ENCODE results near the gene SPATA3. TPM values are rescaled to one million over a fixed set of nuclear protein-coding genes. Genes with fewer than 3 reads are reported as not detected.
"Not testable (repeated sequence)": the region's sequence is repeated elsewhere in the genome, so short reads cannot be mapped to it uniquely, and the experiment has no call there.

Gene SPATA3
- total RNA-seq, 2 experiments from 2014 or later, result not detected

GRCh38 chr2:231025059-231025458 is 29.1 kb downstream of the SPATA3 start:
- H3K27me3 Mint-ChIP-seq, result peaks cover 29% of the 10 kb centered on the region
- H3K4me1 Mint-ChIP-seq; DNase-seq; POLR2A ChIA-PET; H3K27ac Mint-ChIP-seq; H3K9me3 Mint-ChIP-seq; H3K36me3 Mint-ChIP-seq; ATAC-seq (ENCODE audit: low read depth); H3K4me3 Mint-ChIP-seq: not testable (repeated sequence)

- peaks cover 36% of the 10 kb centered on the region for H3K27me3 Mint-ChIP-seq
- no peaks in the 10 kb centered on the region for H3K4me1 Mint-ChIP-seq
- no peak overlapping the region for H3K27ac Mint-ChIP-seq
- H3K9me3 Mint-ChIP-seq, result no peaks in the 10 kb centered on the region
- ATAC-seq (ENCODE audit: low read depth) (no peak), DNase-seq (no peak)
- POLR2A ChIA-PET, result interaction anchor here (0.7 kb wide), 1 partner anchor 163 kb away, joined by 4 read pairs; no protein-coding TSS in a partner anchor
- H3K36me3 Mint-ChIP-seq, result no peaks in the 10 kb centered on the region
- no peak overlapping the region for H3K4me3 Mint-ChIP-seq
Measured at GRCh38 chr2:231028889-231029288, 33.0 kb downstream of the SPATA3 start.

DNA sequence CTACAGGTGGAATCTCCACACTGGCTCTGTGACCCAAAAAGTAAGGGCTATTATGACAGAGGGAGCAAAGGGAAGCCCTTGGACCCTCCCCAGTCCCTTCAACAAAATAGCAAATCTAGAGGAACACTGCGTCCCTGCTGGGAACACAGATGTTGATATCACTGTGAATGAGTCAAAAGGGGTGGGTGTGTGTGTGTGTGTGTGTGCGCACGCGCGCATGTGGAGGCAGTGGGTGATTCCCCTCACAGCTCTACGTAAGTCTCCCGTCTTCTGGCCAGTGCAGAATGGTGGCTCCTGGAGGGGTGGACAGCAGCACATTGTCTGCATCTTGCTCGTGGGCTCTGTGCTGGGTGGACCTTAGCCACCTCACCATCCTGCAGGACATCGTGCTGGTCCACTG is 33.6 kb downstream of the SPATA3 start:
- no peaks in the 10 kb centered on the region for H3K36me3 Mint-ChIP-seq
- POLR2A ChIA-PET, result interaction anchor here (0.7 kb wide), 1 partner anchor 164 kb away, joined by 4 read pairs; no protein-coding TSS in a partner anchor
- ATAC-seq (ENCODE audit: low read depth) (no peak), DNase-seq (no peak)
- H3K4me1 Mint-ChIP-seq, result no peaks in the 10 kb centered on the region
- no peak overlapping the region for H3K27ac Mint-ChIP-seq
- H3K27me3 Mint-ChIP-seq, result peaks cover 42% of the 10 kb centered on the region
- H3K4me3 Mint-ChIP-seq, result no peak overlapping the region
- no peaks in the 10 kb centered on the region for H3K9me3 Mint-ChIP-seq

DNA sequence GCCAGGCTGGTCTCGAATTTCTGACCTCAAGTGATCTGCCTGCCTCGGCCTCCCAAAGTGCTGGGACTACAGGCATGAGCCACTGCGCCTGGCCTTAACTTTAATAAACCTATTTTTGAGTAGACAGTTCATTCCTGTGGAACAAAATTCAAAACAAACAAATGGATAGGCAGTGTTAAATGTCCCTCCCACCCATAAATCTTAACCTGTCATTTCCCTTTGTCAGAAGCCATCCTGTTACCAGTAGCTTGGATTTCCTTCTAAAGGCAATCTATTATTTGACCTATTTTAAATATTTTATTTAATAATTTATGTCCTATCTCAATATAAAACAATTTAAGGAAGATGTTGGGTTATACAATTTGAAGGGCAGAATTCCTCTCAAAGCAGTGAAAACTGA is 34.8 kb downstream of the SPATA3 start:
- no peaks in the 10 kb centered on the region for H3K36me3 Mint-ChIP-seq
- H3K27ac Mint-ChIP-seq, result no peak overlapping the region
- ATAC-seq (ENCODE audit: low read depth) (no peak), DNase-seq (no peak)
- H3K4me1 Mint-ChIP-seq, result no peaks in the 10 kb centered on the region
- no peak overlapping the region for H3K4me3 Mint-ChIP-seq
- H3K9me3 Mint-ChIP-seq, result no peaks in the 10 kb centered on the region
- peaks cover 45% of the 10 kb centered on the region for H3K27me3 Mint-ChIP-seq
- POLR2A ChIA-PET, result no interaction called here

DNA sequence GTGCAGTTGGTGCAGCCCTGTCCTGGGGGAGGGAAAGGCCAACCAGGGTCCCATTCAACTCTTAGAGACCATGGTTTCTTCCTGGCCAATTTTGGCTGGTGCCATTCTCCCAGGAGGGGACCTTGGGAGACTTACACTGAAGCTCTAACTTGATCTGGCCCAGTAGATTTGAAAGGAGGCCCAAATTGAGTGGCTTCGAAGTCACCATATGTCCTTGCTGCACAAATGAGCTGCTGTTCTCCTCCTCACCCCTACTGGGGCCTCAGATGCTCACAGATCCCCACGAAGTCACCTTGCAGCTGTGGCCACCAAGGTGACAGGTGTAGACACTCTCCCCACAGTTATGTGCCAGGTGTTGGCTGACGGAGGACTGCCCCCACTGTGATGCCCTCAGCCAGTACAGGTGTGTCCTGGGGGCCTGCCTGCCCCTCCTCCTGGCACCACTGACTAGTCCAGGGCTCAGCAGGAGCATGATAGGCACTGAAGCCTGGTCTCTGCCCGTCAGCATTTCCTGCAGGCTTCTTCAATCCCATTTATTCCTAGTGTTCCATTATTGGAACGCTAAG is 36.7 kb downstream of the SPATA3 start:
- no peak for ATAC-seq (ENCODE audit: low read depth)
- H3K27ac Mint-ChIP-seq, result no peak overlapping the region
- no peaks in the 10 kb centered on the region for H3K36me3 Mint-ChIP-seq
- no peaks in the 10 kb centered on the region for H3K9me3 Mint-ChIP-seq
- POLR2A ChIA-PET, result no interaction called here
- H3K4me1 Mint-ChIP-seq, result no peaks in the 10 kb centered on the region
- H3K4me3 Mint-ChIP-seq, result no peak overlapping the region
- no peak for DNase-seq
- H3K27me3 Mint-ChIP-seq, result peaks cover 54% of the 10 kb centered on the region

DNA sequence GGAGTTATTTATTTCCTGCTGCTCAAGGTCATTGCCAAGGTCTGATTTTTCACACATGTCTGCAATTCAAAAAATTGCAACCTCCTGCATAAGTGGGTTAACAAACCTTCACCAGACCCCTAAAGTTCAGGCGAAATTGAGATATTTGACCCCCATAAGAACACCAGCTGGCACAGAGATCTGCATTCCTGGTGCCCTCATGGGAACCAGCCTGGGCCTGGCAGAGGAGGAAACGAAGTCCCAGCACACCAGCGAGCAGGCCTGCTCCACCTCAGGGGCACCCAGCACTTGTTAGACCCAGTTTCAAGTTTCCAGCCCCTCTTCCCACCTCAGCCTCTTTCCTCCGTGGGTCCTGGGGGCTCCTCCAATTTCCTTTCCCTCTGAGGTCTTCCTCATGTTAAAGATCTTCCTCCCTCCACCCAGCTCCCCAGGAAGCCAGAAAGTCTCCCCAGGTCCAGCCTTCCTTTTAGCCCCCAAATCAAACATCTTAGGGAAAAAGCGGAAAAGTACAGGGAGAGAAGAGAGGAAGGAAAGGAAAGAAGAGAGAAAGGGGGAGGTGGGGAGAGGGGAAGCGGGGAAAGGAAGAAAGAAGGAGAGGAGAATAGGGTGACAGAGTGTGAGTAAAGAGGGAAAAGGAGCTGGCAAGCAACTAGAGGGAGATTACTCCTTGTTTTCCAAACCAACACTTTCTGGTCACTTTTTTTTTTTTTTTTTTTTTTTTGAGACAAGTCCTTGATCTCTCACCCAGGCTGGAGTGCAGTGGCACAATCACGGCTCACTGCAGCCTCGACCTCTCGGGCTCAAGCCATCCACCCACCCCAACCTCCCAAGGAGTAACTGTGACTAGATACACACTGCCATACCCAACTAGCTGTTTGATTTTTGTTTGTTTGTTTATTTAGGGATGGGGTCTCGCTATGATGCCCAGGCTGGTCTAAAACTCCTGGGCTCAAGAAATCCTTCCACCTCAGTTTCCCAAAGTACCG is 37.5 kb downstream of the SPATA3 start:
- H3K9me3 Mint-ChIP-seq, result no peaks in the 10 kb centered on the region
- H3K27ac Mint-ChIP-seq, result no peak overlapping the region
- POLR2A ChIA-PET, result no interaction called here
- DNase-seq (no peak), ATAC-seq (ENCODE audit: low read depth) (no peak)
- H3K27me3 Mint-ChIP-seq, result peaks cover 58% of the 10 kb centered on the region
- H3K4me3 Mint-ChIP-seq, result no peak overlapping the region
- H3K36me3 Mint-ChIP-seq, result no peaks in the 10 kb centered on the region
- no peaks in the 10 kb centered on the region for H3K4me1 Mint-ChIP-seq

- no peak for ATAC-seq (ENCODE audit: low read depth)
- Mint-ChIP-seq H3K4me1 (no peaks in the 10 kb centered on the region), H3K27me3 (peaks cover 65% of the 10 kb centered on the region), H3K36me3 (no peaks in the 10 kb centered on the region), H3K4me3 (no peak overlapping the region), H3K9me3 (no peaks in the 10 kb centered on the region), H3K27ac (no peak overlapping the region)
- POLR2A ChIA-PET, result no interaction called here
- DNase-seq, result no peak
Measured at GRCh38 chr2:231034291-231034882, 38.5 kb downstream of the SPATA3 start.

GRCh38 chr2:231036131-231036530 is 40.2 kb downstream of the SPATA3 start:
- no peak overlapping the region for H3K4me3 Mint-ChIP-seq
- peaks cover 72% of the 10 kb centered on the region for H3K27me3 Mint-ChIP-seq
- POLR2A ChIA-PET, result interaction anchor here (1.2 kb wide), 1 partner anchor 17 kb away, joined by 3 read pairs; no protein-coding TSS in a partner anchor
- no peaks in the 10 kb centered on the region for H3K9me3 Mint-ChIP-seq
- ATAC-seq (ENCODE audit: low read depth) (no peak), DNase-seq (no peak)
- H3K4me1 Mint-ChIP-seq, result no peaks in the 10 kb centered on the region
- H3K27ac Mint-ChIP-seq, result no peak overlapping the region
- H3K36me3 Mint-ChIP-seq, result no peaks in the 10 kb centered on the region

GRCh38 chr2:231036578-231037106 is 40.7 kb downstream of the SPATA3 start:
- peak overlapping the region; percentile 46 for H3K4me3 Mint-ChIP-seq
- POLR2A ChIA-PET, result no interaction called here
- no peaks in the 10 kb centered on the region for H3K9me3 Mint-ChIP-seq
- DNase-seq, result no peak
- H3K27me3 Mint-ChIP-seq, result peaks cover 69% of the 10 kb centered on the region
- no peaks in the 10 kb centered on the region for H3K4me1 Mint-ChIP-seq
- H3K36me3 Mint-ChIP-seq, result no peaks in the 10 kb centered on the region
- no peak for ATAC-seq (ENCODE audit: low read depth)
- H3K27ac Mint-ChIP-seq, result no peak overlapping the region

DNA sequence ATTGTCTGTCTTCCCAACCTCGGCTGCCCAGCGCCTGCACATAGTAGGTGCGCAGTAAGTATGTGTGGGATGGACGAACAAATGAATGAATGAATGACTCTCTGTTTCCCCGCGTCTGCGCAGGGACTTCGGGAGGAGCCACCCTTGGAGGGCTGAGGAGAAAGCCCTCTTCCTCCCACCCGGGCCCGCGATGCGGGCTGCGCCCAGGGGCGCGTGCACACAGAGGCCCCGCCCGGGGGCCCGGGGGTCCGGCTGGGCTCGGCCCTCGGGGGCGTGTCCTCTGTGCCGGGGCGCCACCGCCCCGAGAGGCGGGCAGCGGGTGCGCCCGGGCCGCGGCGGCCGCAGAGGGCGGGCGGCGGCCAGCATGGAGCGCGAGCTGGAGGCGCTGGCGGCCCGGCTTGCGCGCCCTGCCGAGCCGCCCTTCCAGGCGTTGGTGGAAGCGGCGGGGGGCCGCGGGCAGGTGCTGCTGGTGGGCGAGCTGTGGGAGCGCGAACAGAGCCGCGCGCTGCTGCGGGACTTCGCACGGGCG is 41.3 kb downstream of the SPATA3 start, which contains the start of gene C2orf72:
TSS of gene C2orf72 (plus strand) at position 322 of the 529 bp plus-strand sequence. CDS start at position 365, 43 bp downstream.
- DNase-seq (peak; percentile 52), ATAC-seq (ENCODE audit: low read depth) (peak; percentile 51)
- H3K27ac Mint-ChIP-seq, result no peak within 1 kb of the TSS
- peak within 1 kb of the TSS; percentile 69 for H3K4me3 Mint-ChIP-seq
- peaks cover 70% of the 10 kb centered on the region for H3K27me3 Mint-ChIP-seq
- H3K9me3 Mint-ChIP-seq, result no peaks in the 10 kb centered on the region
- H3K4me1 Mint-ChIP-seq, result no peaks in the 10 kb centered on the region
- H3K36me3 Mint-ChIP-seq, result no peaks in the 10 kb centered on the region
- POLR2A ChIA-PET, result no interaction called here

DNA sequence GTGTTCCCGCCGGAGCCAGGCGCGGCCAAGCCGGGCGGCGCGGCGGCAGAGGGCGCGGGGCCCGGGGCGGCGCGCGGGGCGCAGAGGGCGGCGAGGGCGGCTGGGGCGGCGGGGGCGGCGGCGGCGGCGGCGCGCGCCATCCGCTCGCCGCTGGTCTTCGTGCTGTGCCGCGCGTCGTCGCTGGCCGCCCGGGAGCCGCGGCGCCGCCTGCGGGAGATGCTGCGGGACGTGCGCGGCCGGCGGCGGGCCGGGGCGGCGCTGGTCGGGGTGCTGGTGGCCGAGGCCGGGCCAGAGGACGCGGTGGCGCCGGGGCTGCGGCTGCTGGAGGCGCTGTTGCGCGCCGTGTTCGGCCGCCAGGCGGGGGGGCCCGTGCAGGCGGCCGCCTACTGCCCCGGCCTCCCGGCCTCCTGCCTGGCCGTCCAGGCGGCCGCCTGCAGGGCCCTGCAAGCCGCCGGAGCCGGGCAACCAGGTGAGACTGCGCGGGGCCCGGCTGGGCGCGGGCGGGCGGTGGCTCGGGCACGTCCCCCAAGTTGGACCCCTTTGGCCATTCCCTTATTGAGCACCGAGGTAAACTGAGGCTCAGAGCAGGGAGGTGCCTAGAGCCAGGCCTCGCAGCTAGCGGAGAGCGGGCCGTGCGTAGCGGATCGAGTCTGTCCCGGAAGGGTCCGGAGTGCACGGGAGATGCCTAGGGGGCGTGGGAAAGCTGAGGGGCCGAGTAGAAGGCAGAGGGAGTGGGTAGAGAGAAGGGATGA is 42.0 kb downstream of the SPATA3 start:
- ATAC-seq (ENCODE audit: low read depth), result no peak
- H3K9me3 Mint-ChIP-seq, result no peaks in the 10 kb centered on the region

DNA sequence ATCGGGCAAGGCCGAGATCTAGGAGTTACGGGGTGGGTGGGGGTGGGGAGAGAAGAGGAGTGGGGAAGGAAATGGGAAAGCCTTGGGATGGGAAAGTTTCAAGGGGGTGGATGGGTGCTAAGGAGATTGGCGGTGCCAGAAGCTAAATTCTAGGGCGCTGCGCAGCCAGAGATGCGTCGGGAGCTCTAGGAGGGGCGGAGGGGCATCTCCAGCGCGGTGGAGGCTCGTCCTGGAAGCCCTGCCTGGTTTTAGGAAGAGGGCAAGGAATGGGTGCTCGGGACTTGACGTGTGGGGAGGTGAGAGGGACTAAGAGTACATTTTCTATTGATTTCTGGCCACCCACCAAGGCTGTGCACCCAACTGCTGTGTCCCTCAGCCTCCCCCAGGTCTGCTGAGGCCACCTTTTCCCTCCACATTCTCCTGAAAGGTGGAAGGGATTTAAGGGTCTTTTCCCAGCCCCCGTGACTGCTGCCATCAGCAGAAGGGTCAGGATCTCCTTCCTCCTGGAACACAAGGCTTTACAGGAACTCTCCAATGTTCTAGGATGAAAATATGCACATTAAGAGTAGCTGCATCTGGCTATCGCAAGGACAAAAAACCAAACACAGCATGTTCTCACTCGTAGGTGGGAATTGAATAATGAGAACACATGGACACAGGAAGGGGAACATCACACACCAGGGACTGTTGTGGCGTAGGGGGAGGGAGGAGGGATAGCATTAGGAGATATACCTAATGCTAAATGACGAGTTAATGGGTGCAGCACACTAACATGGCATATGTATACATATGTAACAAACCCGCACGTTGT is 42.8 kb downstream of the SPATA3 start:
- no peaks in the 10 kb centered on the region for H3K4me1 Mint-ChIP-seq
- H3K4me3 Mint-ChIP-seq, result peak overlapping the region; percentile 66
- DNase-seq (no peak), ATAC-seq (ENCODE audit: low read depth) (no peak)
- POLR2A ChIA-PET, result no interaction called here
- H3K36me3 Mint-ChIP-seq, result no peaks in the 10 kb centered on the region
- H3K9me3 Mint-ChIP-seq, result no peaks in the 10 kb centered on the region
- no peak overlapping the region for H3K27ac Mint-ChIP-seq
- peaks cover 68% of the 10 kb centered on the region for H3K27me3 Mint-ChIP-seq

More for the DNA sequence above, 42.0 kb downstream of the SPATA3 start:
- DNase-seq, result peak; percentile 40
- peaks cover 74% of the 10 kb centered on the region for H3K27me3 Mint-ChIP-seq
- no peaks in the 10 kb centered on the region for H3K36me3 Mint-ChIP-seq
- peak overlapping the region; percentile 66 for H3K4me3 Mint-ChIP-seq
- H3K4me1 Mint-ChIP-seq, result no peaks in the 10 kb centered on the region
- no peak overlapping the region for H3K27ac Mint-ChIP-seq
- POLR2A ChIA-PET, result no interaction called here
